Heart left ventricle (tissue), 13 donors: ENCODE results near the gene UGT2B11.
"Not testable (repeated sequence)": the region's sequence is repeated elsewhere in the genome, so short reads cannot be mapped to it uniquely, and the experiment has no call there.

ENCODE experiments used
- POLR2A ChIP-seq, 2 donors: fragments of 450-650 bp; IDR thresholded peaks; one replicate each; pipeline ENCODE4 v1.6.1; 2017; ENCODE audit warnings: antibody characterized with exemption in 2 of 2, mild to moderate bottlenecking in 2 of 2, moderate library complexity in 2 of 2
- TF ChIP-seq, protein P1 (sequence below), 12 donors: fragments of 200-600 bp; sonication (generic) in 4 of 12; IDR thresholded peaks; one replicate each; pipeline versions ENCODE4 v1.5.0 to v1.8.0; 2018 to 2022; ENCODE audit warnings: antibody characterized with exemption in 12 of 12, mild to moderate bottlenecking in 5 of 12
- donor health status: ischemic (EF 13 %, LVEDD 7.1; RV severe dilation, severe dysfunction).
- donor health status: DM: no; HTN: yes; CAD: no.
- donor health status: DM: no; HTN: no; CAD: no.
- donor health status: ischemic (EF 25% LVEDD 6.9; RV normal size, moderate dysfunction).
- donor health status: ischemic (EF 25% LVEDD 5.7; RV mildly dilated, moderate dysfunction).
- donor health status: ischemic (EF 35%, LVEDD 5.7; RV mildly dilated, moderate dysfunction).
- donor health status: nonischemic (EF 11% LVEDD 7.7; RV severe dilation, severe dysfunction).
- donor health status: DM: yes; HTN: yes; CAD: no.
- donor health status: PGD.
- donor health status: ischemic (EF 29% LVEDD 5.4; RV normal size, mild dysfunction).
- donor health status: nonischemic (EF 23%, LVEDD 6.1; RV moderate dilation, normal function).

DNA sequence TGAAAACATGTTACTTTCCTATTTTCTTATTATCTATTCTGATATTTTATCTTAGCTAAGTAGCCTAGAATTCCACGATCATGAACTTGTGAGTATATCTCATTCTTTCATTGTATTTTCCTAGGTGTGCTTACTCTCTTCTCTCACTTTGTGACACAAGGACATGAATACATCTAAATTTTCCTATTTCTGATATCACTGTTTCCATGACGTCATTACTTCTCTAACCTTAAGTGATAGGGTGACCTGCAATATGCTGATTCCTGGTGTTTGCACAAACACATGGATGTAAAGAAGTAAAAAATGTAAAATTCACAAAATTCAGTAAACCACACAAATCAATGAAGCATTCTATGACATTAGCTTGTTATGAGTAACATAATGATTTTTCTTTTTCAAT is 36.3 kb upstream of the UGT2B11 start:
- TF ChIP-seq, protein P1, sequence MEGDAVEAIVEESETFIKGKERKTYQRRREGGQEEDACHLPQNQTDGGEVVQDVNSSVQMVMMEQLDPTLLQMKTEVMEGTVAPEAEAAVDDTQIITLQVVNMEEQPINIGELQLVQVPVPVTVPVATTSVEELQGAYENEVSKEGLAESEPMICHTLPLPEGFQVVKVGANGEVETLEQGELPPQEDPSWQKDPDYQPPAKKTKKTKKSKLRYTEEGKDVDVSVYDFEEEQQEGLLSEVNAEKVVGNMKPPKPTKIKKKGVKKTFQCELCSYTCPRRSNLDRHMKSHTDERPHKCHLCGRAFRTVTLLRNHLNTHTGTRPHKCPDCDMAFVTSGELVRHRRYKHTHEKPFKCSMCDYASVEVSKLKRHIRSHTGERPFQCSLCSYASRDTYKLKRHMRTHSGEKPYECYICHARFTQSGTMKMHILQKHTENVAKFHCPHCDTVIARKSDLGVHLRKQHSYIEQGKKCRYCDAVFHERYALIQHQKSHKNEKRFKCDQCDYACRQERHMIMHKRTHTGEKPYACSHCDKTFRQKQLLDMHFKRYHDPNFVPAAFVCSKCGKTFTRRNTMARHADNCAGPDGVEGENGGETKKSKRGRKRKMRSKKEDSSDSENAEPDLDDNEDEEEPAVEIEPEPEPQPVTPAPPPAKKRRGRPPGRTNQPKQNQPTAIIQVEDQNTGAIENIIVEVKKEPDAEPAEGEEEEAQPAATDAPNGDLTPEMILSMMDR (IDR thresholded peaks at IDR 0.05): not testable (repeated sequence)
- TF ChIP-seq POLR2A (IDR thresholded peaks at IDR 0.05): not testable (repeated sequence)
